SU-DHL-6 (cell line): Measurements from ENCODE around the gene P4HTM.

Source experiments
- CTCF ChIP-seq: fragments of 200-600 bp; sonication (generic); IDR thresholded peaks from one replicate; pipeline ENCODE4 v1.5.1; 2017; ENCODE audit warnings: antibody characterized with exemption, mild to moderate bottlenecking, low read length, moderate library complexity; ENCODE audit not compliant: insufficient read depth, poor library complexity, severe bottlenecking
- EZH2phosphoT487 ChIP-seq: fragments of 200-600 bp; sonication (generic), shearing (Covaris generic); conservative IDR thresholded peaks from 2 replicates; pipeline ENCODE4 v1.6.1; 2018; ENCODE audit warnings: mild to moderate bottlenecking, antibody characterized with exemption, low read length, moderate library complexity, mixed read lengths

GRCh38 chr3:48997102-48997635, 7.1 kb downstream of the P4HTM start:
- TF ChIP-seq EZH2phosphoT487, result no peak
- TF ChIP-seq CTCF, result no peak
